COLO829 (cell line): ENCODE measurements around the gene OLFML2A.
A peak's percentile ranks its signal among the peaks of the same experiment; 100 is the strongest.
"Not testable (repeated sequence)": the region's sequence is repeated elsewhere in the genome, so short reads cannot be mapped to it uniquely, and the experiment has no call there.

Experiments used
- DNase-seq: peaks from one replicate; pipeline ENCODE4 v3.0.0; 2012; ENCODE audit warnings: low spot score

OLFML2A gene

DNA sequence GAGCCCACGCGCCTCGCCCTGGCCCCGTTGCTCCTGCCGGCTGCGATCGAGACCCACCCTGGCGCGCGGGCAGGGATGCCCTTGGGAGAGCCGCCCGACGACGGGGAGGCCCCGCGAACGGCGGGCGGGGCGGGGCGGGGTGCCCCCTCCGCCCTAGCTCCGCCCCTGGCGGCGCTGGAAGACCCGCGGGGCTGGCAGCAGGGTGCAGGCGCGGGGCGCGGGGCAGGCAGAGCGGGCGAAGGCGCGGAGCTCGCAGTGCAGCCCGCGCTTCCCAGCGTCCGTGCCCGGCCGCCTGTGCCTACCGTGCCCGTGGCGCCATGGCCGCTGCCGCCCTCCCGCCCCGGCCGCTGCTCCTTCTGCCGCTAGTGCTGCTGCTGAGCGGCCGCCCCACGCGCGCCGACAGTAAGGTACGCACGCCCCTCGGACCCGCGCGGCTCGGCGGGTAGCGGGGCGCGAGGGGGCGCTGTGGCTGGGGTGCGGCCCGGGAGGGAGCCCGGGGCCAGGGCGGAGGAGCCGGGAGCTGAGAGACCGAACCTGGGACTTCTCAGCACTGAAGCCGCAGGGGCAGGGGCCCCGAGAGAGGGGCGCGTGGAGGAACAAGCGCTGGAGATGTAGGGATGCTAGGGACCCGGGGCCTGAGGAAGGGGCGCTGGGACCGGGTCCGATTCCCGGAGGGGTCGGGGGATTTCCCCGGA is at the start of gene OLFML2A:
Gene OLFML2A (plus strand): TSS at position 180 of the 695 bp plus-strand sequence. CDS start 138 bp downstream, at position 318.
- DNase-seq: no peak

DNA sequence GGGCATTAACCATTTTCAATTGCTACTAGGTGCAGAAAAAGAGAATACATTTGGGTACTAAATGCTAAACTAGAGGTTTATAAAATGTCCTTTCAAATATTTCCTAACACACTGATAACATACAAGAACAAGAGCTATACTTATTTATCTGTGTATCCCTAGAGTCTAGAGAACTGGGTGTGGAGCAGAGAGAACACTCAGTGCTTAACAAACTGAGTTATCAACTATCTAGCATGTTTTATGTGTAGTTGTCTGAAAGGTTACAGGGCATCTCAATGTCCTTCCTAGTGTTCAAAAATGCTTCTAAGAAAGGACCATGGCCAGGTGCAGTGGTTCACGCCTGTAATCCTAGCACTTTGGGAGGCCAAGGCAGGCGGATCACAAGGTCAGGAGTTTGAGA is 46.2 kb upstream of the OLFML2A start:
- no peak for DNase-seq

DNA sequence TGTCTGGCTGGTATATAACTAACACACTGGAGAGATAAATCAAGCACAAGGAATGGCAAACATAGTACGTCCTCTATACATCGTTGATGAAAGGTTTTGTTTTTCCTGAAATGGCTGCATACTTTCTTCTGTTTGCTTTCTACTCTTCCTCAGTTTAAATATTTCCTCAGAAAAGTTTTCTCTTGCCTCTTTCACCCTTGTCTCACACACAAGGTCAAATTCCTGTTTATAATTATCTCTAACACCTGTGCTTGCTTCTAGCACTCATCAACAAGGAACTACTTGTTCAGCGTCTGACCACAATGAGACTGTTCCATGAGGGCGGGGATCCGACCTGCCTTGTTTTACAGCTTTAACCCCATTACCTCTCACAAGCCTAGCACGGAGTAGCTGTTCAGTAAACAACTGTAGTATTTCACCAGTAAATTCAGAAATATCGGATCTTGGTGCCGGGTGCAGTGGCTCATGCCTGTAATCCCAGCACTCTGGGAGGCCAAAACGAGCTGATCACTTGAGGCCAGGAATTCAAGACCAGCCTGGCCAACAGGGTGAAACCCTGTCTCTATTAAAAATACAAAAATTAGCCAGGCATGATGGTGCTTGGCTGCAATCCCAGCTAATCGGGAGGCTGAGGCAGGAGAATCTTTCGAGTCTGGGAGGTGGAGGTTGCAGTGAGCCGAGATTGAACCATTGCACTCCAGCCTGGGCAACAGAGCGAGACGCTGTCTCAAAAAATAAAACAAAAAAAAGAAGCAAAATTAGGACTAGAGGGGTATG is 42.8 kb upstream of the OLFML2A start:
- no peak for DNase-seq

DNA sequence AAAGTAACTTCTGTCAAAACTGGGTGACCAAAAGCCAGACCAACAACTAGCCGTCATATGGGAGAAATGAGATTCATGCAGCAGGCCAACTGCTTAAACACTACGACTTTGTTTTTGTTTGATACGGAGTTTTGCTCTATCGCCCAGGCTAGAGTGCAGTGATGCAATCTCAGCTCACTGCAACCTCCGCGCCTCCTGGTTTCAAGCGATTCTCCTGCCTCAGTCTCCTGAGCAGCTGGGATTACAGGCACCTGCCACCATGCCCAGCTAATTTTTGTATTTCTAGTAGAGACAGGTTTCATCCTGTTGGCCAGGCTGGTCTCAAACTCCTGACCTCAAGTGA is 42.2 kb upstream of the OLFML2A start:
- DNase-seq: not testable (repeated sequence)

DNA sequence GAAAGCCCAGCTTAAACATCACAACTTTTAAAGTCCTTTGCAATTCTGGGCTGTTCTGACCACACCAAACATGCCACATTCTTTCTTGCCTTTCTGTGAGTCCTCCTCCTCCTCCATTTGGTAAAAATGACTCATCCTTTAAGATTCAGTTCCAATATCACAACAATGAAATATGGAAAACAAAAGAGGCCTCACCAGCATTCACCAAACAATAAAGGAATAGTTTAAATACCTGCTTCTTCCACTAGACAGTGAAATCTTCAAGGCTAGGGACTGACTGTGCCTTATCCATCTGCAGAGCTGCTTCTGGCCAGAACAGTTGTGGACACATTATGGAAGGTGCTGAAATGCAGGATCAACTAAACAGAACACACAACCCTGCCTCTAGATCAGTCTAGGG is 41.8 kb upstream of the OLFML2A start:
- DNase-seq: no peak

DNA sequence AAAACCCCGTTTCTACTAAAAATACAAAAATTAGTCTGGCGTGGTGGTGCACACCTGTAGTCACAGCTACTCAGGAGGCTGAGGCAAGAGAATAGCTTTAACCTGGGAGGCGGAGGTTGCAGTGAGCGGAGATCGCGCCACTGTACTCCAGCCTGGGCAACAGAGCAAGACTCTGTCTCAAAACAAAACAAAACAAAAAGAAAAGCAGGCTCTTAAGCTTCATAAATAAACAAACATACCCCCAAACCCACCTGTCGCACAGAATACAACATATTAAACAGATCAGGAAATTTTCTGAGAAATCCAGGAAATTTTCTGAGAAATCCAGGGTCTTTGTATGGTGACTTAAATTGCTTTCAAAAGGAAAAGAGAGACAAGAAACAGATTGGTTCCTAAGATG is 38.9 kb upstream of the OLFML2A start:
- DNase-seq: not testable (repeated sequence)

DNA sequence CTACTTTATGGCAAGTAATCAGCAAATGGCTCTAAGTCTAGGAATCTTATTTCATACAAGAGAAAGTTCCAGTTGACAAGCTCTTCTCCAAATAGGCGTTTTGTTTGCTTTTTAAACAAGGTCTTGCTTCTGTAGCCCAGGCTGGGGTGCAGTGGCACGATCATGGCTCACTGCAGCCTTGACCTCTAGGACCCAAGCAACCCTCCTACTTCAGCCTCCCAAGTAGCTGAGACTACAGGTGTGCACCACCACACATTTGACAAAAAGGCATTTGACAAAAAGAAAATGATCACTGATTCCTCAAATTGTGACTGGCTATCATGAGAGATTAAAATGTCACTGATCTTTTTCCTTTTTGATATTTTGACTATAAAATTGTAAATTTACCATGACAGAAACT is 37.6 kb upstream of the OLFML2A start:
- no peak for DNase-seq

DNA sequence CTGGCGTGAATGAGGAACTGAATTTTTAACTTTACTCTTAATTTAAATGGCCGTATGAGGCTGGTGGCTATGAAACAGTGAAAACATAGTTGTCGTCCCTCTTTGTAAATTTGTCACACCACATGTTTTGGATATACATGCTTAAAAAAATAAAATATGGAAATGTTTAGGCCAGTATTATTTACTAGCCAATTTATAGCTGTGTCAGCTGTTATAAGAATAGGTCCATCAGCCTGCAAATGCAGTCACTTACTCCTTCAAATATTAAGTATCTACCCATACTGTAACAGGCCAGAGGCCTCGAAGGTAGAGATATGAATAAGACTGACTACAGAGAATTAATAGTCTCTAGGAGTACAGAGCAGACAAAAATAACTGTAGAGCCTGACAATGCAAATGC is 35.8 kb upstream of the OLFML2A start:
- DNase-seq: no peak

DNA sequence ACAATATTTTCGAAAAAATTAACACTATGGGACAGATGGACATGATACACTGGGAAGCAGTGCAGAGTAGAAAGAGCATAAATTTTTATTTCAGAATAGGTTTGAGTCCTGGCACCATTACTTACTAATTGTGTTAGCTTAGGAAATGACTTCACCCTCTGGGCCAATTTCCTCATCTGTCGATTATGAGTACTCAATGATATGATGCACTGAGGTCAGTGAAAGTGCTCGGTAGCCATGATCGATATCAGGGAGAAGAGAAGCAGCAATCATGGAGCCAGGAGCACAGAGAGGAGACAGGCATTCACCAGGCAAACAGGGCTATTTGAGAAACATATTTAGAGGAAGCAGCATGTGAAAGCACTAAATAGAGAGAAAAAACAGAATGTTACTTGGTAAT is 35.3 kb upstream of the OLFML2A start:
- no peak for DNase-seq

DNA sequence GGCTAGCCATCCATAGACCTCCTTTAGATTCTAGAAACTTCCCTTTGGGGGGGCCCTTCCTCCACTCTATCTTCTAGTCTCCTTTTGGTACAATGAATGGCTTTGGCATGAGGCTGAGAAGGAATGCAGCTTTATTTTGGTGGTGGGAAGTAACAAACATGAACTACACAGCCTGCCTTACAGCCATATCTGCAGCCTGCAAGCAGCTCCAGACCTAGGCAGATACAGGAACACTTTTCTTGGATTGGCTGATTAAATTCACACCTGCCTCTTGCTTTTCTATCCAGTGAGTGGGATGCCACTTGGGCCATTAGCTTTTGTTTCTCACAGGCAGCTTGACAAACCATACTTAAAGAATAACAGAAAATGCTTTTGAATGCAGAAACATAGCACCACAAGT is 34.0 kb upstream of the OLFML2A start:
- no peak for DNase-seq

DNA sequence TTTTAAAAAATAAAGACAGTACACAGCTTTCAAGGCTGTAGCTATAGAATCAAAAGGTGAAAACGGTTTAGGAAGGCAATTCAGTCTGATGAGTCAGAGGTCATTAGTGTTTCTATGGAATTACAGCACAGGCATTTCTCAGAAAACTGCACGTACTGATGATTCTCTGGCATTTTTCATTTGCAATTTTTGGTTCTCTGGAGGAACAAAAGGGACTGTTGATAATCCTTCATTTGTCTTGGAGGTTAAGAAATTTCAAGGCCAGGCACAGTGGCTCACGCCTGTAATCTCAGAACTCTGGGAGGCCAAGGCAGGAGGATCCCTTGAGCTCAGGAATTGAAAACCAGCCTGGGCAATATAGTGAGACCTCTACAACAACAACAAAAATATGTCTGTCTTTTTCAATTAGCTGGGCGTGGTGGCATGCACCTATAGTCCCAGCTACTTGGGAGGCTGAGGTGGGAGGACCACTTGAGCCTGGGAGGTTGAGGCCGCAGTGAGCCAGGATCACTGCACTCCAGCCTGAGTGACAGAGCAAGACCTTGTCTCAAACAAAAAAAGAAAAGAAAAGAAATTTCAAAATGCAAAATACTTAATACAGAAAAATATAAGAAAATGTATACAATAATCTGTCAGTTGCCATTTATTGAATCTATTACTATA is 33.1 kb upstream of the OLFML2A start:
- DNase-seq: peak; percentile 76

DNA sequence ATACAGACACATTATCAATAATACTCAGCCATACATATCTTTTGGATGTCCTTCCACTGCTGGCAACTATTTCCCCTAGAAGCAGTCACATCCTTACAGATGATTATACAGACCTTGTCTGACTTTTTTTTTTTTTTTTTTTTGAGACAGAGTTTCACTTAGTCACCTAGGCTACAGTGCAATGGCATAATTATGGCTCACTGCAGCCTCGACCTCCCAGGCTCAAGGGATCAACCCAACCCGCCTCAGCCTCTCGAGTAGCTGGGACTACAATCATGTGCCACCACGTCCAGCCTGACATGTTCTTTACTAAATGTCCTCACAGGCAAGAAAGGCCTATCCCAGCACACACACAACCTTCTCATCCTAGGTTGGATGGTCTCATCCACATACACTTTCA is 29.9 kb upstream of the OLFML2A start:
- no peak for DNase-seq

DNA sequence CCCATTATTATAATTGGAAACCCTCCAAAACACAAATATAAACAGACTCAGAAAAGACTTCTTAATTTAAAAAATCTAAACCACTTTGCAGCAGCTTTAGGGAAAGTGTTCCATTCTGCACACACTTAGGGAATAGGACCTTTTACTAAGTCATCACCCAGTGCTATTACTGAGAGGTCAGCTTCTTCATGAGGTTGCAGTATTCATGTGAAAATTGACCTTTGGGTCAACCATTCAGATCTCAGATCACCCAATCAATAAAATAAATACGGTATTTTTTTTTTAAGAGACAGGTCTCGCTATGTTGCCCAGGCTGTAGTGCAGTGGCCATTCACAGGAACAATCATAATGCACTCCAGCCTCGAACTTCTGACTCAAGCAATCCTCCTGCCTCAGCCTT is 27.6 kb upstream of the OLFML2A start:
- DNase-seq: no peak

DNA sequence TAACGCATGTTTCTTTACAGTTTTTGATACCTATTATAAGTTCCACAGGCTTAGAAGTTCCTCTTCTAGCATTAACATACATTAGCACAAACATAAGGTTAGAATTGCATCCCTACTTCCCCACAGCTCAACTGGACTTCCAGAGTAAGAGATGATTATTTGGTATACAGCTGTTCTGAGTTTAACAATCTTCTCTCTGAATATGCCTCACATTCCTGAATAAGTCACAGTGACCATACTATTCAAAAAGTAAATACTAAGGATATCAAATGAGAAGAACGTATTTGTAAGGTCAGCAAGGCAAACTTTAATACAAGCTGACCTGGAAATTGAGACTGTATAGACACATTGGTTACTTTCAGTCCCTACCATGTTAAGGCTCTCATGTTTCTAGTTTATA is 27.2 kb upstream of the OLFML2A start:
- DNase-seq: no peak

DNA sequence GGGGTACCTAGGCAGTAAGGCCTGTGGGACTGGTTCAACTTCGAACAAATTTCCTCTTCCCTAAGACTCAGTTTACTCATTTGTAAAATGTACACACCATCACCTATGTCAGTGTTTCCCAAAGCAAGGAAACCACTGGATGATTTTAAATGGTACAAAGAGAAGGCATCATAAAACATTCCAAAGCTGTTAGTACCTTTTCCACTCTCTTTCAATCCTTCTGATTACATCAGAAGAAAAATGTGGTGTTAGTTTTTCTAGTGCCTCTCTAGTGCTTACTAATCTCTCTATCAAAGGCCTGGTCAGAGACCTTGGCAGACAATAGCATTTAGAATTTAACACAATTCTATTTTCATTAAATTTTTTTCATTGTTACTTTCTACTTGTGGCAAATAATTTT is 24.0 kb upstream of the OLFML2A start:
- DNase-seq: no peak

DNA sequence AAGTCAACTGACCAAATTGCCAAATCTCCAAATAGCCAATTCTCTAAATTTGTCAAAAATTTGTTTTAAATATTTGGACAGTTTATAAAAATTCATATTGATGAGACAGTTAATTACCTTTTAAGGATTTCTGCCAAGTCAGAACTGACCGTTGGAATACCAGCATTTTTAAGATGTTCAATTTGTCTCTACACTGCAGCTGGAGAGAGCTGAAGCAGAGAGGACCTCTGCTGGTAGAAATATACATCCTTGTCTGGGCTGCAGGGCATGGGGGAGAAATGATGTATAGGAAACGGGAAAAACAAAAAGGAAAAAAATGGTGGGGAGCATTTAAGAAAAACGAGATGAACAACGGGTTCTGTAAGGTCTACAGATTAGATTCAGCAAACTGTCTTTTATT is 22.6 kb upstream of the OLFML2A start:
- no peak for DNase-seq

DNA sequence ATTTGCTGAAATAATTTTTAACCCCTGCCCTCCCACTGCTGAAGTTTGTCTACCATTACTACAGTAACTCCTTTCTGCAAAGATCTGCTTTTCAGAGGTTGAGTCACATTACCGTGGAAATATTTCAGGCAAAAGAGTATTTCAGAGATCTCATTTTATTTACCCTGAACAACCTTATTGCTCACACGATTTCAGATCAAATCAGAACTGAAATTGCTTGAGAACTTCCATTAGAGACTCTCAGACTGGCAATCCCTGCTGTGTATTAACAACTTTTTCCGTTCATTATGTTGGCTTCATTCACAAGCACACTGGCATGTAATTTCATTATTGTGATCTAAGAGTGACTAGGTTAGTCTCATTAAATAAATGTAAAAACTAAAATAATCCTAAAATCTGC is 21.9 kb upstream of the OLFML2A start:
- no peak for DNase-seq

DNA sequence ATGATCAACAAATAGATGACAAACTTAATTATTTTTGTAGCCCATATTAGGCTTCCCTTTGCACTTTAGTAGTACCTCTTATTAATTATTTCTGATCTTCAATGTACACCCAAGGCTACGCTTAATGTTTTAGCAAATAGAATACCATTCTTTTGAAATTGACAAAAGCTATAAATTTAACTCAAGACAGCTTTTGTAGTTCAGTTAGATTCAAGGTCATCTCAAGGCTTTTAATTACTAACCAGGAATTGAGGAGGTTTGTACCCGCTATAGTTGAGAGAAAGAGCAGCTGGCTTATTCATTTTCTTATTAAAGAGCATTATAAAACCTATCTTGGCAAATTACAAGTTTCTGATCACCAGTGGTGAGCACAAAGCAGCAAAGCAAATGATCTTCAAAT is 20.9 kb upstream of the OLFML2A start:
- no peak for DNase-seq

DNA sequence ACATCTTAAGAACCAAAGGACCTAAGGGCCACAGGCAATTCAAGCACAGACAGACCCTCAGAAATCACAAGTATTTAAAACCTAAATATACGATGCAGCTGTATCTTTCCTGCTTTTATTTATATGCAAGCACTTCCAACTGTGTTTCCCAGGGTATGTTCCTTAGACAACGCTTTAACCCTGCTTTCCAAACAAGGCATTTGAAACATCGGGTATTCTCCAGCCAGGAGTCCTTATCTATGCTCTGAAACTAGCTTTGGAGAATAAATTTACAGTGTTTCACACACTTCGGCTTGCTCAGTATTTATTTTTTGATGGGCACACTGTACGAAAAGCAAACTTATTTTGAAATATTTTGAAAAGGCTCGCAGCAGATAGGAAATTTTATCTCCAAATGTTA is 19.3 kb upstream of the OLFML2A start:
- DNase-seq: no peak

DNA sequence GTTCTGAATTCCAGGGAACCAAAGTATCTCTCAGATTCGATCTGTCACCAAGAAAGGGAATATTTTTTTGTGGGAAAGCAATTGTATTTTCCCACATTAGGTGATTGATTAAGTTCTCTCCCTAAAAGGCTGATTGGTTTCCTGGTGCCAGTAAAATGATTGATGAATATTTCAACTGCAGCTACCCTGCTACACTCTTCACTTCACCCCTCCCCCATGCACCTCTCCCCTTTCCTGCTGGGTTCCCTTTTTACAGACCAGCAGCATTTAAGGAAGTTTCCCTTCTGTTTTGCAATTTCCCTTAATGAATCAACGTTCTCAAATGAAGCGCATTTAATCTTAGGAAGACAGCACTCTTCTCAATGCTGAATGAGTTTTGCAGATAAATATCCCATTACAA is 18.9 kb upstream of the OLFML2A start:
- DNase-seq: no peak

DNA sequence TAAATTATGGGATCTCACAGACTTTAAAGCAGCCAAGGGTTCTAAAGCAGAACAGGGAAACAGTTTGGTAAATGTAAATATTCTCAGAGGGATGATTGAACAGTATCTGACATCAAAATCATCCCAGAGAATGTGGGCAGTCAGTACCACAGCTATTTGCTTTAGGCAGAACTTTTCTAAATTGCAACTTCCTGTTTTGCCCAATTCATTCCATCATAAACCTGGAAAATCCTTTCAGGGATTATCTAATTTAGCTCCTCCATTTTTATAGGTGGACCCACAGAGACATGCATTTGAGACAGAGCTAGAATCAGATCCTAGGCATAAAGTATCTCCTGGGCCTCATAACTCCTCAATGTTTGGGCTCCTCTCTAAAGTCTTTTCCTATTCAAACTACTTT is 18.2 kb upstream of the OLFML2A start:
- no peak for DNase-seq

DNA sequence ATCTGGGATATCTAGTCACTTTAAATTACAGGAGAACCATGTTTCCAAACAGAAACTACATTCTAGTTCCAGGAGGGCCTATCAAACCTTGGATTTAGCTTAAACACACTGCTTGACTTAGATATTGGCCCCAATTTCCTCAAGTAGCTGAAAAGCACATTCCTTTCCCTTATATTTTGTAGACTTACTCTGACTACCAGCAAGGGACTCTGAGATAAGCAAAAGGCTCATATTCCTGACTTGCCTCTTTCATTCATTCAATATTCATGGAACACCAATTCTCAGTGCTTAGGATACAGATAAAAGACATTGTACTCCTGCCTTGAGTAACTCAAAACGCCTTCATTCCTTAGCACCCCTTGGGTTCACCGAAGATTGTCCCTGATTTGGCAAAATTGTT is 17.6 kb upstream of the OLFML2A start:
- no peak for DNase-seq

DNA sequence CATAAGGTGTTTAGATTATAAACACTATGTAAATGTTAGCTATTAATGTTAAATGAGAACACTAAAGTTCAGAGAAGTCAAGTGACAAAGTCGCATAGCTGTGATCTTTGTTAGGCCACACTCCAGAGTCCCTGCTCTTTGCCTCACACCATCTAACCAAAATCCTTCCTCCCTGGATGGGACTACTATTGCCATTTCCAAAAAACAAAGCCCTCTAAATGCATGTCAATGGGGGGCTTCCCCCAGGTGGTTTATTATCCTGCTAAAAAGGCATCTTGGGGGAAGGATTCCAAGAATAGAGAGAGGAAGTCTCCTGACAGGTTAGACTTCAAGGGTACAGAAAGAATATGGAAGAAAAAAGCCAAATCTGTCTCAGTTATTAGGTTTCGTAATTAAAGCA is 16.2 kb upstream of the OLFML2A start:
- DNase-seq: no peak
